ENCODE data around the gene SLC29A1. TPM values are rescaled to one million over a fixed set of nuclear protein-coding genes. Genes with fewer than 3 reads are reported as not detected.
A peak's percentile ranks its signal among the peaks of the same experiment; 100 is the strongest.

SLC29A1 gene
- total and polyA plus RNA-seq, 11 donors, result 48.0 to 319 (median 131) TPM

DNA sequence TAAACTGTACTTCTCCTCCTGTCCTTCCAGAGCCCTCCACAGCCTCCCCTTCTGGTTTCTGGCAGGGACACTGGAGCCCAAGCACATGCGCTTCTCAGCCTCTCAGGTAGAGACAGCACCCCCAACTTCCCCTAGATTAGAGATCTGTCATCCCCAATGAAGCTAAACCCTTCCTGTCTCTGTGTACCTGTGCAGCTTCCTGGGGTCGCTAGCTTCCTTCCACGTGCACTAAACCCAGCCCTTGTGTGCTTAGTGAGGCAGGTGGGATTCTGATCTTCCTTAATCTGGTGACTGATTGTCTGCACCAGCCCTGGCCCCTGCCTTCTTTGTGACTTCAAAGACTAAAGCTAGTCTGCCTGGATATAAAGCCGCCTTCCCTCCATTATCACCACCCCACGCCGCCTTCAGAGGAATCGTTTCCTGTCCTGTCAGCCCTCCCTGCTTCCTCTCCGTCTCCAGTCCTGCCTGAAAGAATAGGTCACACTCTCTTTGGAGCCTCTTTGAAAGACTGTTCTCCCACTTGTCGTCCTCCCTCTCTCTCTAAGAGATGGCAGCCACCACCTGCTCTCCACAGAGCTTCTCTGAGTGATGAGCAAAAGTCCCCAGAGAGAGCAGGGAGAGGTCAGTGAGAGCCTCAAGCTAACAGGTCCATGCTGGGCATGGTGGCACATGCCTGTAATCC, 37.3 kb upstream of the SLC29A1 start:
- TF ChIP-seq POLR2A (IDR thresholded peaks at IDR 0.05), result no peak
- TF ChIP-seq, protein P1, sequence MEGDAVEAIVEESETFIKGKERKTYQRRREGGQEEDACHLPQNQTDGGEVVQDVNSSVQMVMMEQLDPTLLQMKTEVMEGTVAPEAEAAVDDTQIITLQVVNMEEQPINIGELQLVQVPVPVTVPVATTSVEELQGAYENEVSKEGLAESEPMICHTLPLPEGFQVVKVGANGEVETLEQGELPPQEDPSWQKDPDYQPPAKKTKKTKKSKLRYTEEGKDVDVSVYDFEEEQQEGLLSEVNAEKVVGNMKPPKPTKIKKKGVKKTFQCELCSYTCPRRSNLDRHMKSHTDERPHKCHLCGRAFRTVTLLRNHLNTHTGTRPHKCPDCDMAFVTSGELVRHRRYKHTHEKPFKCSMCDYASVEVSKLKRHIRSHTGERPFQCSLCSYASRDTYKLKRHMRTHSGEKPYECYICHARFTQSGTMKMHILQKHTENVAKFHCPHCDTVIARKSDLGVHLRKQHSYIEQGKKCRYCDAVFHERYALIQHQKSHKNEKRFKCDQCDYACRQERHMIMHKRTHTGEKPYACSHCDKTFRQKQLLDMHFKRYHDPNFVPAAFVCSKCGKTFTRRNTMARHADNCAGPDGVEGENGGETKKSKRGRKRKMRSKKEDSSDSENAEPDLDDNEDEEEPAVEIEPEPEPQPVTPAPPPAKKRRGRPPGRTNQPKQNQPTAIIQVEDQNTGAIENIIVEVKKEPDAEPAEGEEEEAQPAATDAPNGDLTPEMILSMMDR (IDR thresholded peaks at IDR 0.05), result no peak
- intact Hi-C loops (cut with DNase I), result no loop called here
- no peak overlapping the region for H3K4me3 ChIP-seq
- no peaks in the 10 kb centered on the region for H3K27me3 ChIP-seq
- H3K27ac ChIP-seq, result peak overlapping the region in 6 of 12 donors; percentile 26 to 57 (median 42)
- ATAC-seq (peak in 1 of 4 donors; percentile 18), DNase-seq (no peak)
- WGBS, 4 donors, result 44 to 50% (median 48%) methylated on average over 9 of the region's 9 CpGs
- no peaks in the 10 kb centered on the region for H3K36me3 ChIP-seq
- no peaks in the 10 kb centered on the region for H3K9me3 ChIP-seq
- peaks cover 0 to 13% (median 5%) of the 10 kb centered on the region in 12 donors for H3K4me1 ChIP-seq

DNA sequence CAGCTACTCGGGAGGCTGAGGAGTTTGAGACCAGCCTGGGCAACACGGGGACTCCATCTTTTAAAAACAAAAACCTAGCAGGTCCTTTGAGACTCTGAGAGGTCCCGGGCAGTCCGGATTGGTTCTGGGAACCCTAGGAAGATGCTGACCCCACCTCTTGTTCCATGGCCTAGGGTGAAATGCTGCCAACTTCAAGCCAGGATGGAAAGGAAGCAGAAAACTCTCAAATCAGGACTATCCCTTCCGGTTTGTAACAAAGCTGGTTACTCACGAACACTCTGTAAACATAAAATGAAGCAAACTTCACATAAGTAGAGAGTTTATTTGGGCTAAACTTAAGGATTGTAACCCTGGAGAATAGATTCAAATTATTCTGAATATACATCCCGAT, 36.8 kb upstream of the SLC29A1 start:
- Histone ChIP-seq H3K27me3 (no peaks in the 10 kb centered on the region), H3K4me3 (no peak overlapping the region), H3K4me1 (peaks cover 0 to 13% (median 5%) of the 10 kb centered on the region in 12 donors), H3K9me3 (no peaks in the 10 kb centered on the region), H3K27ac (peak overlapping the region in 9 of 12 donors; percentile 10 to 57 (median 39)), H3K36me3 (no peaks in the 10 kb centered on the region)
- TF ChIP-seq, protein P1 (IDR thresholded peaks at IDR 0.05), result no peak
- TF ChIP-seq POLR2A (IDR thresholded peaks at IDR 0.05), result no peak
- DNase-seq (no peak), ATAC-seq (peak in 3 of 4 donors; percentile 39 to 76 (median 66))
- intact Hi-C loops (cut with DNase I), result no loop called here
- WGBS, 4 donors, result 60 to 73% (median 68%) methylated on average over 7 of the region's 7 CpGs

DNA sequence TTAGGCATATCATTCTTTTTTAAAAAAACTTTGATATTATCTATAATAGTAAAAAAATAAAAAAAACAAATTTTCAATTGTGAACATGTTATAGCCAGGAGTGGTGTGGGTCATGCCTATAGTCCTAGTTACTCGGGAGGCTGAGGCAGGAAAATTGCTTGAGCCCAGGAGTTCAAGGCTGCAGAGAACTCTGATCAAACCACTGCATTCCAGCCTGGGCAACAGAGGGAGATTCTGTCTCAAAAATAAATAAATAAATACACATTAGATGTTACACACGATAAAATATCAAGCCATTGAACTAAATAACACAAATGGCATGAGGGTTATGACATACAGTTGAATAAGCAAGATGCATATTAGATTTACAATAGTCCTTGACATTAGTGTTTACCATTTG, 34.6 kb upstream of the SLC29A1 start:
- H3K4me3 ChIP-seq, result no peak overlapping the region
- intact Hi-C loops (cut with DNase I), result no loop called here
- no peaks in the 10 kb centered on the region for H3K27me3 ChIP-seq
- H3K36me3 ChIP-seq, result no peaks in the 10 kb centered on the region
- H3K27ac ChIP-seq, result no peak overlapping the region
- peaks cover 0 to 24% (median 5%) of the 10 kb centered on the region in 12 donors for H3K4me1 ChIP-seq
- DNase-seq, result no peak
- no peak for ATAC-seq
- 84 to 97% (median 86%) methylated on average over 2 of the region's 2 CpGs for WGBS, 4 donors
- TF ChIP-seq, protein P1 (IDR thresholded peaks at IDR 0.05), result no peak
- TF ChIP-seq POLR2A (IDR thresholded peaks at IDR 0.05), result no peak
- no peaks in the 10 kb centered on the region for H3K9me3 ChIP-seq

DNA sequence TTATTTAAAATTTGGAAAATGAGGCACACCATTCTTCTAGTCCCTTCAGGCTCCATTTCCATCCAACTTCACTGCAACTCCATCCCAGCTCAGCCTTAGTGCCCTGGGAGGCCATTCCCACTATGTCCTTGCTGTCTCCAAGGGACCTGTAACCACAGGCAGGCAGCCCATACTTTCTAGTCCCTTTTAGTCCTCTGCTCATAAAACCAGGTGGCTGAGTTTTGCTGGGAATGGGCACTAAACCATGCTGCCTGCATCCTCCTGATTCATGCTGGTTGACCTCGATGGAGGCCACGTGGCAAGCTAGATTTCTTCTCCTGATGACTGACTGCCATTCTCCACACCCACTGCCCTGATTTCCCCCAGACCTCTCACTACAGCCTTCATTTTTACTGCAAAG, 34.1 kb upstream of the SLC29A1 start:
- no peak for ATAC-seq
- Histone ChIP-seq H3K36me3 (no peaks in the 10 kb centered on the region), H3K27ac (no peak overlapping the region), H3K4me1 (peaks cover 0 to 24% (median 5%) of the 10 kb centered on the region in 12 donors), H3K4me3 (no peak overlapping the region), H3K27me3 (no peaks in the 10 kb centered on the region), H3K9me3 (no peaks in the 10 kb centered on the region)
- DNase-seq, result no peak
- no peak for TF ChIP-seq POLR2A (IDR thresholded peaks at IDR 0.05)
- TF ChIP-seq, protein P1 (IDR thresholded peaks at IDR 0.05), result no peak
- intact Hi-C loops (cut with DNase I), result no loop called here
- 75 to 89% (median 83%) methylated on average over 2 of the region's 2 CpGs for WGBS, 4 donors
